Spleen (tissue), 11 donors: ENCODE results near the gene GOLIM4. TPM values are rescaled to one million over a fixed set of nuclear protein-coding genes. Genes with fewer than 3 reads are reported as not detected.

ENCODE experiments used
- DNase-seq: peaks from one replicate; pipeline ENCODE4 v3.0.0-alpha.2; 2020
- H3K27ac ChIP-seq, 8 donors: fragments of 200-600 bp; sonication (generic) in 7 of 8; 1 replicate in 4 of 8; 2 replicates in 4 of 8; pipeline versions ENCODE4 v1.5.0 to v1.8.0; 2016 to 2021; ENCODE audit warnings: inconsistent platforms in 4 of 8, mild to moderate bottlenecking in 4 of 8, moderate library complexity in 1 of 8
- H3K27me3 ChIP-seq, 7 donors: fragments of 200-600 bp; sonication (generic) in 6 of 7; replicated peaks in 1 of 7; 1 replicate in 4 of 7; 2 replicates in 3 of 7; pipeline versions ENCODE4 v1.5.0 to v1.8.0; 2016 to 2021; ENCODE audit warnings: inconsistent platforms in 3 of 7, mild to moderate bottlenecking in 1 of 7
- H3K36me3 ChIP-seq, 6 donors: fragments of 200-600 bp; sonication (generic) in 5 of 6; 1 replicate in 4 of 6; 2 replicates in 2 of 6; pipeline versions ENCODE4 v1.5.0 to v1.8.0; 2016 to 2021; ENCODE audit warnings: inconsistent platforms in 2 of 6
- H3K4me1 ChIP-seq, 6 donors: fragments of 200-600 bp; sonication (generic) in 5 of 6; 1 replicate in 3 of 6; 2 replicates in 3 of 6; pipeline versions ENCODE4 v1.5.0 to v1.8.0; 2016 to 2021; ENCODE audit warnings: inconsistent platforms in 3 of 6
- H3K4me3 ChIP-seq, 8 donors: fragments of 200-600 bp; sonication (generic) in 7 of 8; 1 replicate in 4 of 8; 2 replicates in 4 of 8; pipeline versions ENCODE4 v1.5.0 to v1.8.0; 2016 to 2021; ENCODE audit warnings: inconsistent platforms in 4 of 8, mild to moderate bottlenecking in 4 of 8, moderate library complexity in 2 of 8
- H3K9me3 ChIP-seq, 8 donors: fragments of 200-600 bp; sonication (generic) in 7 of 8; 1 replicate in 4 of 8; 2 replicates in 4 of 8; pipeline versions ENCODE4 v1.5.0 to v1.8.0; 2016 to 2021; ENCODE audit warnings: inconsistent platforms in 4 of 8
- POLR2A ChIP-seq, 3 donors: fragments of 450-650 bp; IDR thresholded peaks; one replicate each; pipeline ENCODE4 v1.5.1; 2017; ENCODE audit warnings: antibody characterized with exemption in 3 of 3, mild to moderate bottlenecking in 1 of 3
- POLR2AphosphoS5 ChIP-seq, 3 donors: sonication (generic); formaldehyde crosslinking; IDR thresholded peaks; one replicate each; pipeline ENCODE4 v1.5.1; 2017; ENCODE audit warnings: antibody characterized with exemption in 3 of 3
- whole genome bisulfite sequencing, 5 donors: extraction: QIAGEN DNeasy Blood & Tissue Kit in 3 of 5; methylation state at CpG; one replicate each; pipeline versions ENCODE4 v1.1.5 to v1.1.7; 2013 to 2018; 5-methylcytosine and 5-hydroxymethylcytosine counted together
- intact Hi-C: fragments of 100-400 bp; cut with DNase I; formaldehyde crosslinking; loops from one replicate; pipeline ENCODE4 v1.15.0; 2023; ENCODE audit warnings: low total_unique reads
- polyA plus RNA-seq, 3 donors: library from polyadenylated mRNA; stranded (reverse); fragments of 200-250 nt; gene quantifications; one replicate each; pipeline ENCODE4 v1.2.1, GENCODE V29; 2013
- total RNA-seq, 7 donors: library from RNA; depleted of rRNA in 3 of 7; stranded (reverse); fragments of >200 nt in 3 of 7; fragmentation: NEBNext Ultra II Directional in 4 of 7; extraction: Animal tissue kit (Norgen Biotek cat#: 25700) in 4 of 7; gene quantifications; one replicate each; pipeline versions ENCODE4 v1.1.0 to v1.2.1, GENCODE V29; 2016 to 2021
- donor health status: healthy with polysubstance abuse.
- donor health status: DM: no; HTN: no; CAD: no; lungs with moderate emphysema.
- donor health status: DM: no; HTN: no; CAD: no.
- donor health status: Bipolar disorder and iron deficiency.
- donor health status: healthy.
- donor health status: DM: no; HTN: no; CAD: no.
- donor health status: DM: yes; HTN: yes; CAD: no.

GOLIM4 gene
- total and polyA plus RNA-seq, 10 donors = 5.5 to 44.8 (median 23.1) TPM

- WGBS, 5 donors = 82 to 87% (median 83%) methylated on average over 5 of the region's 5 CpGs
- DNase-seq = no peak
- Histone ChIP-seq H3K27me3 (no peaks in the 10 kb centered on the region), H3K4me3 (no peak overlapping the region), H3K9me3 (no peaks in the 10 kb centered on the region), H3K4me1 (no peaks in the 10 kb centered on the region), H3K36me3 (no peaks in the 10 kb centered on the region), H3K27ac (no peak overlapping the region)
- intact Hi-C loops = no loop called here
- TF ChIP-seq POLR2AphosphoS5 (IDR thresholded peaks at IDR 0.05) (no peak), POLR2A (IDR thresholded peaks at IDR 0.05) (no peak)
Observed at GRCh38 chr3:167967257-167968036, 128.3 kb downstream of the GOLIM4 start.
